Measurements from ENCODE around the gene PARD3B.

DNA sequence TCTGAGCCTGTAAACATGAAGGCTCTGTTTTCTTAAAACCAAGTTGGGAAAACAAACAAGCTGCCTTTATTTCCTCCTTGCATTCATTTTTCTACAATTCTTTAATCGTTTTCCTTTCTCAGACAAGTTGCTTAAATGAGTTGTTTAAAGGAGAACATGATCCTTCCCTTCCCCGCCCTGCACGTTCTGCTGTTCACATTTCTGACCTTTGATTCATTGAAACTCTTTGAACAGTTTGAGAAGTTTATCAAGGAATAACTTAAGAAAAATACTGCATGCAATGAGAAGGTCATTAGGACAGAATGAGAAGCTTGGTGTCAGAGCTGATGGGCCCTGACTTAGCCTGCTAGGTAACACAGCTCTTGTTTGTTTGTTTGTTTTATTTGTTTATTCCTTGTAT is 181.6 kb downstream of the PARD3B start:
- TF ChIP-seq, protein P1, sequence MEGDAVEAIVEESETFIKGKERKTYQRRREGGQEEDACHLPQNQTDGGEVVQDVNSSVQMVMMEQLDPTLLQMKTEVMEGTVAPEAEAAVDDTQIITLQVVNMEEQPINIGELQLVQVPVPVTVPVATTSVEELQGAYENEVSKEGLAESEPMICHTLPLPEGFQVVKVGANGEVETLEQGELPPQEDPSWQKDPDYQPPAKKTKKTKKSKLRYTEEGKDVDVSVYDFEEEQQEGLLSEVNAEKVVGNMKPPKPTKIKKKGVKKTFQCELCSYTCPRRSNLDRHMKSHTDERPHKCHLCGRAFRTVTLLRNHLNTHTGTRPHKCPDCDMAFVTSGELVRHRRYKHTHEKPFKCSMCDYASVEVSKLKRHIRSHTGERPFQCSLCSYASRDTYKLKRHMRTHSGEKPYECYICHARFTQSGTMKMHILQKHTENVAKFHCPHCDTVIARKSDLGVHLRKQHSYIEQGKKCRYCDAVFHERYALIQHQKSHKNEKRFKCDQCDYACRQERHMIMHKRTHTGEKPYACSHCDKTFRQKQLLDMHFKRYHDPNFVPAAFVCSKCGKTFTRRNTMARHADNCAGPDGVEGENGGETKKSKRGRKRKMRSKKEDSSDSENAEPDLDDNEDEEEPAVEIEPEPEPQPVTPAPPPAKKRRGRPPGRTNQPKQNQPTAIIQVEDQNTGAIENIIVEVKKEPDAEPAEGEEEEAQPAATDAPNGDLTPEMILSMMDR (IDR thresholded peaks at IDR 0.05; ENCODE audit: low read depth, low read length, poor library complexity, severe bottlenecking) = no peak
- no peak for TF ChIP-seq EZH2phosphoT487 (IDR thresholded peaks at IDR 0.05; ENCODE audit: borderline replicate concordance, low read length)
